Measurements from ENCODE around the gene TRMT44. TPM values are rescaled to one million over a fixed set of nuclear protein-coding genes. Genes with fewer than 3 reads are reported as not detected.
A peak's percentile ranks its signal among the peaks of the same experiment; 100 is the strongest.

TRMT44 gene
- total and polyA plus RNA-seq, 2 of the 4 experiments (the other 2 are of a cell fraction) = 7.3 to 8.1 TPM

- ChIA-PET POLR2A (ENCODE audit: unreplicated experiment) (no interaction called here), CTCF (interaction anchor here (1.3 kb wide), 1 partner anchor 9 kb away, joined by 4 read pairs; no protein-coding TSS in a partner anchor)
- Histone ChIP-seq H3K4me3 (ENCODE audit: insufficient read depth, low read depth, low read length) (no peak overlapping the region), H3K56ac (ENCODE audit: extremely low read depth, insufficient read depth, low read length) (no peak overlapping the region; the same call in 1 of the 2 replicates), H3K4ac (ENCODE audit: low read depth, low read length) (peak overlapping the region; percentile 86), H4K5ac (ENCODE audit: low read depth, low read length) (peak overlapping the region; percentile 72; the same call in 1 of the 2 replicates), H3K79me1 (ENCODE audit: low read depth in 1 of 2, low read length in 2 of 2) (no peaks in the 10 kb centered on the region), H2AK5ac (ENCODE audit: low read depth, low read length) (peak overlapping the region; percentile 72), H2BK5ac (ENCODE audit: low read depth, low read length, poor library complexity, severe bottlenecking) (no peak overlapping the region), H3K9ac (ENCODE audit: low read depth, low read length) (peak overlapping the region; percentile 28; the same call in 1 of the 2 replicates), H3K27ac (ENCODE audit: insufficient read depth, low read length) (peak overlapping the region; percentile 85; the same call in 1 of the 2 replicates), H3K14ac (replicated peaks; ENCODE audit: low read depth, low read length) (0 out of 2 replicates have a peak overlapping the region, but pooled peaks have one; percentile 40), H3K18ac (ENCODE audit: low read depth, low read length) (peak overlapping the region; percentile 95), H3K9me3 (ENCODE audit: control insufficient read depth, insufficient read depth, low read length) (peaks cover 8% of the 10 kb centered on the region), H3K23ac (ENCODE audit: low read depth, low read length) (no peak overlapping the region), H2BK120ac (ENCODE audit: low read depth, low read length) (peak overlapping the region; percentile 90), H3K9me1 (ENCODE audit: insufficient read depth, low read length) (peaks cover 11% of the 10 kb centered on the region; the same call in 1 of the 2 replicates), H3K27me3 (ENCODE audit: control insufficient read depth, insufficient read depth, low read length) (peaks cover 2% of the 10 kb centered on the region; the same call in 1 of the 2 replicates), H2AFZ (replicated peaks; ENCODE audit: low read length, poor library complexity) (peak overlapping the region; percentile 6), H3K4me1 (ENCODE audit: control insufficient read depth, insufficient read depth, low read length) (peaks cover 17% of the 10 kb centered on the region; the same call in 1 of the 2 replicates), H4K8ac (ENCODE audit: low read depth in 2 of 2, low read length in 2 of 2) (peak overlapping the region in 1 of 2 experiments; percentile 78; a peak in 3 of 4 replicates), H2BK15ac (ENCODE audit: low read depth, low read length) (no peak overlapping the region; the same call in 2 of the 3 replicates), H3K36me3 (ENCODE audit: control insufficient read depth, insufficient read depth, low read length) (no peaks in the 10 kb centered on the region), H4K20me1 (ENCODE audit: insufficient read depth, low read length) (no peaks in the 10 kb centered on the region), H4K91ac (ENCODE audit: insufficient read depth, low read depth, low read length) (peak overlapping the region; percentile 94), H2BK20ac (ENCODE audit: low read depth, low read length) (peak overlapping the region; percentile 84), H3K4me2 (ENCODE audit: low read depth, low read length) (no peak overlapping the region), H2AK9ac (replicated peaks; ENCODE audit: low read depth, low read length, poor library complexity) (peak overlapping the region; percentile 82)
- DNase-seq (no peak), ATAC-seq (ENCODE audit: low read depth) (no peak)
- in situ Hi-C loops (cut with MboI; ENCODE audit: low sequenced_read_pairs) (no loop called here), dilution Hi-C loops (cut with HindIII; ENCODE audit: low sequenced_read_pairs, unreplicated experiment) (no loop called here), intact Hi-C loops (cut with micrococcal nuclease) (no loop called here)
- no CpG with 5 or more reads among the region's 12 CpGs for WGBS, 2 experiments (ENCODE audit: extremely low coverage in 2 of 2, insufficient read length in 1 of 2)
- BruUV-seq (replicated peaks) = no TSS peak
- TF ChIP-seq MAFK (IDR thresholded peaks at IDR 0.05; ENCODE audit: low read depth, low read length) = no peak
- TF ChIP-seq ELK1 (IDR thresholded peaks at IDR 0.05; ENCODE audit: borderline replicate concordance, low read depth, low read length) = no peak
- no peak for TF ChIP-seq BHLHE40 (IDR thresholded peaks at IDR 0.05; ENCODE audit: low read depth, low read length)
- no peak for TF ChIP-seq FOS (IDR thresholded peaks at IDR 0.05; ENCODE audit: low read depth, low read length)
- TF ChIP-seq RFX5 (IDR thresholded peaks at IDR 0.05; ENCODE audit: low read depth, low read length) = no peak
- TF ChIP-seq CEBPB (IDR thresholded peaks at IDR 0.05; ENCODE audit: low read depth, low read length) = no peak
- TF ChIP-seq MXI1 (IDR thresholded peaks at IDR 0.05; ENCODE audit: borderline replicate concordance, low read depth, low read length) = no peak
- no peak for TF ChIP-seq CHD1 (IDR thresholded peaks at IDR 0.05; ENCODE audit: low read depth, low read length)
- no peak for TF ChIP-seq MAZ (IDR thresholded peaks at IDR 0.05; ENCODE audit: borderline replicate concordance, low read depth, low read length)
- TF ChIP-seq, protein P1, sequence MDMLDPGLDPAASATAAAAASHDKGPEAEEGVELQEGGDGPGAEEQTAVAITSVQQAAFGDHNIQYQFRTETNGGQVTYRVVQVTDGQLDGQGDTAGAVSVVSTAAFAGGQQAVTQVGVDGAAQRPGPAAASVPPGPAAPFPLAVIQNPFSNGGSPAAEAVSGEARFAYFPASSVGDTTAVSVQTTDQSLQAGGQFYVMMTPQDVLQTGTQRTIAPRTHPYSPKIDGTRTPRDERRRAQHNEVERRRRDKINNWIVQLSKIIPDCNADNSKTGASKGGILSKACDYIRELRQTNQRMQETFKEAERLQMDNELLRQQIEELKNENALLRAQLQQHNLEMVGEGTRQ (IDR thresholded peaks at IDR 0.05; ENCODE audit: low read depth, low read length) = no peak
- no peak for TF ChIP-seq SMC3 (IDR thresholded peaks at IDR 0.05; ENCODE audit: low read depth, low read length)
- no peak for TF ChIP-seq RAD21 (IDR thresholded peaks at IDR 0.05; ENCODE audit: low read length)
- TF ChIP-seq POLR2A (IDR thresholded peaks at IDR 0.05; ENCODE audit: low read depth, low read length) = no peak
- TF ChIP-seq, protein P2, sequence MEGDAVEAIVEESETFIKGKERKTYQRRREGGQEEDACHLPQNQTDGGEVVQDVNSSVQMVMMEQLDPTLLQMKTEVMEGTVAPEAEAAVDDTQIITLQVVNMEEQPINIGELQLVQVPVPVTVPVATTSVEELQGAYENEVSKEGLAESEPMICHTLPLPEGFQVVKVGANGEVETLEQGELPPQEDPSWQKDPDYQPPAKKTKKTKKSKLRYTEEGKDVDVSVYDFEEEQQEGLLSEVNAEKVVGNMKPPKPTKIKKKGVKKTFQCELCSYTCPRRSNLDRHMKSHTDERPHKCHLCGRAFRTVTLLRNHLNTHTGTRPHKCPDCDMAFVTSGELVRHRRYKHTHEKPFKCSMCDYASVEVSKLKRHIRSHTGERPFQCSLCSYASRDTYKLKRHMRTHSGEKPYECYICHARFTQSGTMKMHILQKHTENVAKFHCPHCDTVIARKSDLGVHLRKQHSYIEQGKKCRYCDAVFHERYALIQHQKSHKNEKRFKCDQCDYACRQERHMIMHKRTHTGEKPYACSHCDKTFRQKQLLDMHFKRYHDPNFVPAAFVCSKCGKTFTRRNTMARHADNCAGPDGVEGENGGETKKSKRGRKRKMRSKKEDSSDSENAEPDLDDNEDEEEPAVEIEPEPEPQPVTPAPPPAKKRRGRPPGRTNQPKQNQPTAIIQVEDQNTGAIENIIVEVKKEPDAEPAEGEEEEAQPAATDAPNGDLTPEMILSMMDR (conservative IDR thresholded peaks at IDR 0.05; ENCODE audit: low read depth, low read length) = no peak
These were observed 84.2 kb downstream of the TRMT44 start for GRCh38 chr4:8524595-8525382.
